ENCODE results near the gene PDPK1.

The PDPK1 gene

GRCh38 chr16:2537451-2538379 is at the start of gene PDPK1:
Gene PDPK1, plus strand, starts transcription at chr16:2538021. Its CDS starts 92 bp downstream, at chr16:2538113.
- peak; percentile 63 for DNase-seq (ENCODE audit: low read depth)

DNA sequence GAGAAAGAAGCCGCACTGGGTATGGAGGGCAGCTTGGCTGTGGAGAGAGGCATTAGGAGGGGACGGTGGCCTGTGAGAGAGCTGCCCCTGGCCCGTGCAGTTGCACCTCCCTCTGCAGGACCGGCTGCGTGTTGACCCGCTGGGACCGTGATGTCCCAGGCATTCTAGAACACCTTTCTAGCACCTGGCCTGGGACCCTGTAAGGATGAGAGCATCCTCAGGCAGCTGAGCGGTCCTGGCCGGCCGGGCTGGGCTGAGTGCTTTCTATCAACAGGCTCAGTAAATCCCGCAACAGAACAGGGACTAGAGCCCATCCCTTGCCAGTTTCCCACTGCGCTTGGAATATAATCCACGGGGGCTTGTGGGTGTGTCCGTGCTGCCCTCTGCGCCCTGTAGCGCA is 48.2 kb upstream of the PDPK1 start:
- no peak for DNase-seq (ENCODE audit: low read depth)

DNA sequence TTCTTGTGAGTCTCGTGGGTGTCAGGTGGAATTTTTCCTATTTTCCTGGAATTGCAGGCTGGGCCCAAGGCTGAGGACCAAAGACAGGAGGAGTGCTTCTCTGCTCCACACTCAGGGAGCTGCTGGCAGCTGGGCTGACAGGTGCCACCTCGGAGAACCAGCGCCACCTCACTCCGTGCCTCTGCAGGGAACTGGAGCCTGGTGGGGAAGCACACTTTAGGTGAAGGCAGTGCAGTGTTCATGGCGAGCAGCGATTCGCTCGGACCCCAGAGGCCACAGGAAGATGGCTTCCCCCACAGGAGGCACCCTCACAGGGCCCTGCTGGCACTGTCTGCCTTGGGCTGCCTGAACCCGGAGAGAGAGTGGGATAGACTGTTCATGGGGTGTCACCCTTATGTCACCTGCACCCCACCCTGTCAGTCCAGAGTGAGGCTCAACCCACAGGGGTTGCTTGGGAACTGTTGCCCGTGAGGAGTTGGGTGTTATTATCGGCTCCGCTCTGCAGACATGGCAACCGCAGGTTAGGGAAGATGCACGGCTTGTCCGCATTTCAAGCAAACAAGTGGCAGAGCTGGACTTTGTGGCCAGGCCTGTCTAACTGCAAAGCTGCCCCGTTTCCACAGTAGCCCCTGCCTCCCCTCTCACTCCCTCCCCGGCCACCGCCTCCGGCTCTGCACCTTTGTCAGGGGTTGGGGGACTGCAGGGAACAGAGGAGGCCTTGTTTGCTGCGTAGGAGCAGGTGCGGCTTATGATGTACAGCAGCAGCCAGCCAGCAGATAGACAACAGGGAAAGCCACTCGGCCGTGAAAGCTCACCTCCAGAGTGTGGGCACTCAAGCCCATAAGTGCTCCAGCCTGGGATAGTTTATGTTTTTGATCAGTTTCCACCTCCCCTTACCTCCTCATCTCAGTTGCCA is 47.4 kb upstream of the PDPK1 start:
- no peak for DNase-seq (ENCODE audit: low read depth)

- no peak for DNase-seq (ENCODE audit: low read depth)
Measured at GRCh38 chr16:2492292-2492691, 45.5 kb upstream of the PDPK1 start.

DNA sequence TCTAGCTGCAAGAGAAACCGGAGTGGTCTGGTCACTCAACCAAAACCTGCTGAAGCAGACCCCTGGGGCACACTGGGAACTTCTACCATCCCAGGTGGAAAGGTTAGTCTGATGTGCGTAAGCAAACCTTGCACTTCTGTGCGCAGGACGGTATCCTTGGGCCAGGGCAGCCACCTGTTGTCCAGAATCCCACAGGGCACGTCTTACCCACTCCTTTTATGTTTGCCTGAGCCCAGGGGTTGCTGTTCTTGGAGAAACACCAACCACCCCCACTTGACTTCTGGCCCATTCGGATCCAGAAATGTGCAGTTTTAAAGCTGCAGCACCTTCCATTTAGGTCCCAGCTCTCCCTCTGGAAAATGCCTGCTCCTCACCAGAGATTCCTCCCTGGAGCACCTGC is 44.2 kb upstream of the PDPK1 start:
- no peak for DNase-seq (ENCODE audit: low read depth)

GRCh38 chr16:2494616-2495015 is 43.2 kb upstream of the PDPK1 start:
- DNase-seq (ENCODE audit: low read depth): no peak

GRCh38 chr16:2495041-2495440 is 42.8 kb upstream of the PDPK1 start:
- no peak for DNase-seq (ENCODE audit: low read depth)

DNA sequence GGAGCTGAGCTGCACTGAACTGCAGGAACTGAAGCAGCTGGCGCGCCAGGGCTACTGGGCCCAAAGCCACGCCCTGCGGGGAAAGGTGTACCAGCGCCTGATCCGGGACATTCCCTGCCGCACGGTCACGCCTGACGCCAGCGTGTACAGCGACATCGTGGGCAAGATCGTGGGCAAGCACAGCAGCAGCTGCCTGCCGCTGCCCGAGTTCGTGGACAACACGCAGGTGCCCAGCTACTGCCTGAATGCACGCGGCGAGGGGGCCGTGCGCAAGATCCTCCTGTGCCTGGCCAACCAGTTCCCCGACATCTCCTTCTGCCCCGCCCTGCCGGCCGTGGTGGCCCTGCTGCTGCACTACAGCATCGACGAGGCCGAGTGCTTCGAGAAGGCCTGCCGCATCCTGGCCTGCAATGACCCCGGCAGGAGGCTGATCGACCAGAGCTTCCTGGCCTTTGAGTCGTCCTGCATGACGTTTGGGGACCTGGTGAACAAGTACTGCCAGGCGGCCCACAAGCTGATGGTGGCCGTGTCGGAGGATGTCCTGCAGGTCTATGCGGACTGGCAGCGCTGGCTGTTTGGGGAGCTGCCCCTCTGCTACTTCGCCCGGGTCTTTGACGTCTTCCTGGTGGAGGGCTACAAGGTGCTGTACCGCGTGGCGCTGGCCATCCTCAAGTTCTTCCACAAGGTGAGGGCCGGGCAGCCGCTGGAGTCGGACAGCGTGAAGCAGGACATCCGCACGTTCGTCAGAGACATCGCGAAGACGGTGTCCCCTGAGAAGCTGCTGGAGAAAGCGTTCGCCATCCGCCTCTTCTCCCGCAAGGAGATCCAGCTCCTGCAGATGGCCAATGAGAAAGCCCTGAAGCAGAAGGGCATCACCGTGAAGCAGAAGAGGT is 41.4 kb upstream of the PDPK1 start:
- DNase-seq (ENCODE audit: low read depth): no peak

- DNase-seq (ENCODE audit: low read depth): no peak
Measured at GRCh38 chr16:2497116-2497630, 40.6 kb upstream of the PDPK1 start.

DNA sequence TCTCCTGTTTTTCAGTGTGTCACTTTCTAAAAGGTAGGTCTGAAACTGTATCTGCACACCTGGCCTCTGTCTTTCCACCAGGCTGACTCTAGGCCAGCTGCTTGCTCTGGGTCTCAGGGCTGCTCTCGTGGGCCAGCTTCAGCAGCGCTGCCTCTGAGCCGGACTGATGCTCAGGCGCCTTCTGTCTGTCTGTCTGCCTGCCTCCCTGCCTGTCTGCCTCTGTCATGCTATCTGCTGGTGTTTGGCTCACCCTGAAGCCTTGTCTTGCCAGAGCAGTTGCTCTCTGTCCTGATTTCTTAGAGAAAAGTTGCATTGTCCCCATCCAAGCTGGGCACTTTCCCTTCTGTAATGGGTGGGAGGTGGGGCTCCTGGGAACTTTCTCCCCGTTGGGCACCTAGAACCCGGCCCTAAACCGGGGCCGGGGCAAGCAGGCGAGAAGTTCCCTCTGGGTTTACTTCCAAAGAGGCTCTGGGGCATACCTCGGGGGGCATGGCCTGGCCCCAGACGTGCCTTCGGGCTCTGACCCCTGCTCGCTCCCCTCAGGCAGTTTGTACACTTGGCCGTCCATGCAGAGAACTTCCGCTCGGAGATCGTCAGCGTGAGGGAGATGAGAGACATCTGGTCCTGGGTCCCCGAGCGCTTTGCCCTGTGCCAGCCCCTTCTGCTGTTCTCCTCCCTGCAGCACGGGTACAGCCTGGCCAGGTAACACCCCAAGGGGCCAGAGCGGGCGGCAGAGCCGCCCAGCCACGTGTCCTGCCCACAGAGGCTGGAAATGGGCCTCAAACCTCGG is 39.9 kb upstream of the PDPK1 start:
- DNase-seq (ENCODE audit: low read depth): no peak

GRCh38 chr16:2498531-2499253 is 39.1 kb upstream of the PDPK1 start:
- no peak for DNase-seq (ENCODE audit: low read depth)

GRCh38 chr16:2499454-2499853 is 38.4 kb upstream of the PDPK1 start:
- DNase-seq (ENCODE audit: low read depth): no peak

DNA sequence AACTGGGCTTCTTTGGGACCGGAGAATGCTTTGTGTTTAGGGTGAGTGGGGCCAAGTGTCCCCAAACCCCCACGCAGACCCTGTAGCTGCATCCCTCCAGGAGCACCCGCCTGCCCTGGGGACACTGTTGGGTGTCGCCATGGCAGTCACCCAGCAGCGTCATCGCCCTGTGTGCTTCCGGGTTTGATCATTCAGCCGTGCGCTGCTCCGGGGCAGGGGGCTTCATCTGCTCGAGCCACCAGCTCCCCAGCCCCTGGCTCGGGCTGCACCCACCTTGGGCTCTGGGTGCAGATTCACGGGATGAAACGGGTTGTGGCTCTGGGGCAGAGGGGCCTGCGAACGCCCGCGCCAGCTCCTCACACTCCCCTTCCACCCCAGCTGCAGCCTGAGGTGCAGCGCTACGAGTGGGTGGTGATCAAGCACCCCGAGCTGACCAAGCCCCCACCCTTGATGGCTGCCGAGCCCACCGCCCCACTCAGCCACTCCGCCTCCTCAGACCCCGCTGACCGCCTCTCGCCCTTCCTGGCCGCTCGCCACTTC is 37.9 kb upstream of the PDPK1 start:
- DNase-seq (ENCODE audit: low read depth): no peak

DNA sequence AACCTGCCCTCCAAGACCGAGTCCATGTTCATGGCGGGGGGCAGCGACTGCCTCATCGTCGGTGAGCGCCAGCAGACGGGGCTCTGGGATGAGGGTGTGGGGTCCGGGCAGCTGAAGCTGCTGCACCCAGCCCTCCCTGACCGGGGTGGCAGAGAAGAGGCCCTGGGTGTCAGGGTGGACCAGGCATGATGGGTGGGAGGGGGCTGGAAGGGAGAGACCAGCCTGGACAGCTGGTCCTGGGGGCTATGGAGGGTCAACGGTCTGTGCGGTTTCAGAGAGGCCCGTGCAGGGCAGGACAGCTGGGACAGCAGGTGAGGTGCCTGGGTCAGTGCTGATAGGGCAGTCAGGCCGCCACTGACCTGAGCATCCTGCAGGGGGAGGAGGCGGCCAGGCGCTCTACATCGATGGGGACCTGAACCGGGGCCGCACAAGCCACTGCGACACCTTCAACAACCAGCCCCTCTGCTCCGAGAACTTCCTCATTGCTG is 37.3 kb upstream of the PDPK1 start:
- no peak for DNase-seq (ENCODE audit: low read depth)

GRCh38 chr16:2500918-2501750 is 36.7 kb upstream of the PDPK1 start:
- no peak for DNase-seq (ENCODE audit: low read depth)

DNA sequence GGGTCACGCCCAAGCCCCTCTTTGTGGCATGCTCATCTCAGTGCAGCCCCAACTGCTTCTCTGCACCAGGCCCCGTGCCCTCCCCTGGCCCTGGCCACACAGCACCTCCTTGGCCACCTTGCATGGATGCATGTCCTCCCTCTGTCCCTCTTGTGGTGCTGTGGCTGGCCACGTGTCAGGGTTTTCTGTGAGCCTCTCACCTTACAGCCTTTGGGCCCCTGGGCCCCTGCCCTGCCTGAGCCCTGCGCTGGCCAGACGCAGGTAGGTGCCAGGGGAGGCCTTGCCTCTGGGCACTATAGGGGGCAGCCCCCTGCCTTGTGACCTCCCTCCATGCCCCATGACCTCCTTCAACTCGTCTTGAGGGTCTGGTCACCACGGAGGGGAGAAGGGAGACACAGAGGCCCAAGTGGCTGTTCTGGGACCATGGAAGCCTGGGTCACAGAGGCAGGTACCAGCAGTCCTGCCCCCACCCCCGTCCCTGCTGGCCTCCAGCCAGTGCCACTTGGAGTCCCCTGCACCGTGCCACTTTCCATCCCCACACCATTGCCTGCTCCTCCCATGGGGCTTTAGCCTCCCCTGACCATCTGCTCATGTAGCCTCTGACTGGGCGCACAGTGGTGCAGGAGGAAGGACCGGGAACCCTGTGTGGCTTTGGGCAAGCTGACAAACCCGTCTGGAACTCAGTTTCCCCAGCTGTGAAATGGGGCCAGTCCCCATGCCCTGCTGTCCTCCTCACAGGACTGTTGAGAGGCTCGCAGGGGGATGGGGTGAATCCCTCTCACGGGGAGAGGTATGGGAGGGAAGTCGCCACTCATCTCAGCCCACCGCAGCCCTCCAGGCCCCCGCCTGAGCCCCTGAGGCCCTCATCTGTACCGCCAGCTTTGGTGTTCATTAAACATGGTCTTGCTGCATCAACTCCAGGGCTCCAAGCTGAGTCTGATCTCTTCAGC is 35.6 kb upstream of the PDPK1 start:
- no peak for DNase-seq (ENCODE audit: low read depth)

GRCh38 chr16:2505695-2506094 is 32.1 kb upstream of the PDPK1 start:
- DNase-seq (ENCODE audit: low read depth): no peak

Measured in non-pigmented ciliary epithelial cell (primary cell).